HL-60 (cell line): ENCODE results near the gene RIPOR2.

Experiments
- DNase-seq, 2 experiments: peaks; one replicate each; pipeline ENCODE4 v3.0.0-alpha.2; 2010 to 2020; ENCODE audit warnings: low read depth in 1 of 2, low spot score in 1 of 2
- H3K27ac ChIP-seq: fragments of 250-450 bp; sonication (Bioruptor Pico); replicated peaks from 2 replicates; pipeline ENCODE4 v1.5.1; 2020; ENCODE audit warnings: mild to moderate bottlenecking, moderate library complexity
- H3K27me3 ChIP-seq: fragments of 250-450 bp; sonication (Bioruptor Pico); 2 replicates; pipeline ENCODE4 v1.5.1; 2021; ENCODE audit warnings: mild to moderate bottlenecking, moderate library complexity; ENCODE audit not compliant: insufficient read depth, poor library complexity, severe bottlenecking
- H3K4me3 ChIP-seq: replicated peaks from 2 replicates; pipeline ENCODE4 v1.5.1; 2011; ENCODE audit warnings: mild to moderate bottlenecking, control low read depth, low read length; ENCODE audit not compliant: insufficient read depth
- CTCF ChIP-seq: IDR thresholded peaks from one replicate; pipeline ENCODE4 v1.5.1; 2011; ENCODE audit warnings: low read length, control low read depth, inconsistent platforms; ENCODE audit not compliant: insufficient read depth
- GABPA ChIP-seq: IDR thresholded peaks from 2 replicates; pipeline ENCODE4 v1.6.1; 2012; ENCODE audit warnings: low read depth
- POLR2AphosphoS5 ChIP-seq: IDR thresholded peaks from 2 replicates; pipeline ENCODE4 v1.6.1; 2012; ENCODE audit warnings: low read depth
- REST ChIP-seq: IDR thresholded peaks from 2 replicates; pipeline ENCODE4 v1.6.1; 2012; ENCODE audit warnings: low read depth; ENCODE audit not compliant: insufficient replicate concordance
- SPI1 ChIP-seq: IDR thresholded peaks from 2 replicates; pipeline ENCODE4 v1.6.1; 2012; ENCODE audit warnings: low read depth, mild to moderate bottlenecking, borderline replicate concordance

RIPOR2 gene

GRCh38 chr6:24802271-24803059 is 133.3 kb downstream of the RIPOR2 start:
- no peaks in the 10 kb centered on the region for H3K27me3 ChIP-seq
- TF ChIP-seq GABPA (no peak), SPI1 (no peak), CTCF (no peak), REST (no peak)
- no peak for DNase-seq
- no peak overlapping the region for H3K27ac ChIP-seq
- no peak overlapping the region for H3K4me3 ChIP-seq

GRCh38 chr6:24799541-24799915 is 136.2 kb downstream of the RIPOR2 start:
- no peak for TF ChIP-seq GABPA
- Histone ChIP-seq H3K27ac (no peak overlapping the region), H3K27me3 (no peaks in the 10 kb centered on the region), H3K4me3 (no peak overlapping the region)
- no peak for DNase-seq

GRCh38 chr6:24798740-24799540 is 136.8 kb downstream of the RIPOR2 start, which contains the start of gene ARMH2:
Gene ARMH2, minus strand, starts transcription at chr6:24798917. Its CDS starts 60 bp downstream, at chr6:24798857.
- TF ChIP-seq REST (no peak), CTCF (no peak), SPI1 (no peak), GABPA (no peak), POLR2AphosphoS5 (no peak)
- Histone ChIP-seq H3K27me3 (no peaks in the 10 kb centered on the region), H3K27ac (no peak within 1 kb of the TSS), H3K4me3 (no peak within 1 kb of the TSS)
- DNase-seq = no peak

GRCh38 chr6:24797596-24798216 is 138.1 kb downstream of the RIPOR2 start:
- TF ChIP-seq GABPA = no peak
- TF ChIP-seq SPI1 = no peak
- no peak for TF ChIP-seq POLR2AphosphoS5
- no peak for TF ChIP-seq CTCF
- no peak for TF ChIP-seq REST
- no peak for DNase-seq
- Histone ChIP-seq H3K27me3 (no peaks in the 10 kb centered on the region), H3K27ac (no peak overlapping the region), H3K4me3 (no peak overlapping the region)
